T-cell (primary cell): ENCODE data around the gene TEX2. TPM values are rescaled to one million over a fixed set of nuclear protein-coding genes. Genes with fewer than 3 reads are reported as not detected.

Source experiments
- ATAC-seq, 4 experiments: fragments of 200-7000 bp in 3 of 4; fragments of 150-1000 bp in 1 of 4; cut with Tn5 transposase; replicated peaks in 1 of 4; 1 replicate in 3 of 4; 2 replicates in 1 of 4; pipeline ENCODE4 v1.10.0; 2021; ENCODE audit warnings: moderate library complexity in 3 of 4, mild to moderate bottlenecking in 2 of 4, moderate number of reproducible peaks in 1 of 4
- CTCF ChIA-PET, 2 donors: fragments of 300-600 bp; sonication (Branson Sonifier 250); formaldehyde crosslinking; loops; one replicate each; lab custom pipeline; 2022; ENCODE audit warnings: antibody characterized with exemption in 2 of 2; lab: Charles Lee
- POLR2A ChIA-PET, 2 donors: fragments of 300-600 bp; sonication (Branson Sonifier 250); formaldehyde crosslinking; loops; one replicate each; lab custom pipeline; 2022; ENCODE audit warnings: antibody characterized with exemption in 2 of 2; lab: Charles Lee
- DNase-seq, 35 experiments: peaks; one replicate each; pipeline versions ENCODE4 v3.0.0 to v3.0.0-alpha.2; 2013 to 2023
- H3K27ac ChIP-seq: one replicate; pipeline ENCODE4 v1.5.1; 2013; ENCODE audit warnings: low read length
- H3K27me3 ChIP-seq, 2 experiments: replicated peaks in 1 of 2; 1 replicate in 1 of 2; 2 replicates in 1 of 2; pipeline versions ENCODE4 v1.6.1 to v1.7.0; 2013; ENCODE audit warnings: low read length in 1 of 2, mixed read lengths in 1 of 2; ENCODE audit not compliant: control insufficient read depth in 2 of 2, insufficient read depth in 2 of 2; ENCODE audit errors: extremely low read depth in 1 of 2
- H3K36me3 ChIP-seq, 2 donors: 1 replicate in 1 of 2; 2 replicates in 1 of 2; pipeline versions ENCODE4 v1.6.1 to v1.7.0; 2013; ENCODE audit warnings: low read length in 1 of 2; ENCODE audit not compliant: control insufficient read depth in 2 of 2, insufficient read depth in 1 of 2; ENCODE audit errors: extremely low read depth in 1 of 2
- H3K4me1 ChIP-seq, 2 experiments: 1 replicate in 1 of 2; 2 replicates in 1 of 2; pipeline versions ENCODE4 v1.6.1 to v1.7.0; 2013; ENCODE audit warnings: low read length in 2 of 2, mixed read lengths in 1 of 2; ENCODE audit not compliant: insufficient read depth in 2 of 2, control insufficient read depth in 1 of 2; ENCODE audit errors: extremely low read depth in 1 of 2
- H3K4me3 ChIP-seq, 2 donors: 1 replicate in 1 of 2; 2 replicates in 1 of 2; pipeline versions ENCODE4 v1.5.1 to v1.7.0; 2013; ENCODE audit warnings: mild to moderate bottlenecking in 2 of 2, low read length in 1 of 2, moderate library complexity in 1 of 2; ENCODE audit not compliant: control insufficient read depth in 1 of 2; ENCODE audit errors: extremely low read depth in 1 of 2
- H3K9me3 ChIP-seq: 2 replicates; pipeline ENCODE4 v1.7.0; 2013
- H3K27ac Mint-ChIP-seq, 2 donors: one replicate each; pipeline ENCODE4 v1.8.0; 2020 to 2021; ENCODE audit warnings: mild to moderate bottlenecking in 2 of 2, mixed read lengths in 2 of 2
- H3K27me3 Mint-ChIP-seq, 2 donors: one replicate each; pipeline ENCODE4 v1.8.0; 2021 to 2022; ENCODE audit warnings: mixed read lengths in 2 of 2
- H3K36me3 Mint-ChIP-seq: one replicate; pipeline ENCODE4 v1.8.0; 2021; ENCODE audit warnings: mixed read lengths
- H3K4me1 Mint-ChIP-seq, 3 donors: one replicate each; pipeline ENCODE4 v1.8.0; 2020 to 2022; ENCODE audit warnings: mixed read lengths in 3 of 3, mild to moderate bottlenecking in 1 of 3
- H3K4me3 Mint-ChIP-seq, 3 donors: one replicate each; pipeline ENCODE4 v1.8.0; 2020 to 2022; ENCODE audit warnings: mild to moderate bottlenecking in 3 of 3, mixed read lengths in 3 of 3, moderate library complexity in 3 of 3
- H3K9me3 Mint-ChIP-seq, 3 donors: one replicate each; pipeline ENCODE4 v1.8.0; 2020 to 2022; ENCODE audit warnings: mixed read lengths in 3 of 3
- WGBS: methylation state at CpG from one replicate; pipeline ENCODE4 v1.1.5; 2013; ENCODE audit warnings: missing lambda C conversion rate; ENCODE audit not compliant: insufficient coverage; 5-methylcytosine and 5-hydroxymethylcytosine counted together
- total RNA-seq, 35 experiments: library from RNA in 6 of 35; stranded (reverse) in 6 of 35; fragments of 120-200 nt in 1 of 35; gene quantifications; one replicate each; pipeline versions ENCODE4 v1.2.1 to v1.2.4 and lab custom pipeline; 2013 to 2026

The TEX2 gene, protein sequence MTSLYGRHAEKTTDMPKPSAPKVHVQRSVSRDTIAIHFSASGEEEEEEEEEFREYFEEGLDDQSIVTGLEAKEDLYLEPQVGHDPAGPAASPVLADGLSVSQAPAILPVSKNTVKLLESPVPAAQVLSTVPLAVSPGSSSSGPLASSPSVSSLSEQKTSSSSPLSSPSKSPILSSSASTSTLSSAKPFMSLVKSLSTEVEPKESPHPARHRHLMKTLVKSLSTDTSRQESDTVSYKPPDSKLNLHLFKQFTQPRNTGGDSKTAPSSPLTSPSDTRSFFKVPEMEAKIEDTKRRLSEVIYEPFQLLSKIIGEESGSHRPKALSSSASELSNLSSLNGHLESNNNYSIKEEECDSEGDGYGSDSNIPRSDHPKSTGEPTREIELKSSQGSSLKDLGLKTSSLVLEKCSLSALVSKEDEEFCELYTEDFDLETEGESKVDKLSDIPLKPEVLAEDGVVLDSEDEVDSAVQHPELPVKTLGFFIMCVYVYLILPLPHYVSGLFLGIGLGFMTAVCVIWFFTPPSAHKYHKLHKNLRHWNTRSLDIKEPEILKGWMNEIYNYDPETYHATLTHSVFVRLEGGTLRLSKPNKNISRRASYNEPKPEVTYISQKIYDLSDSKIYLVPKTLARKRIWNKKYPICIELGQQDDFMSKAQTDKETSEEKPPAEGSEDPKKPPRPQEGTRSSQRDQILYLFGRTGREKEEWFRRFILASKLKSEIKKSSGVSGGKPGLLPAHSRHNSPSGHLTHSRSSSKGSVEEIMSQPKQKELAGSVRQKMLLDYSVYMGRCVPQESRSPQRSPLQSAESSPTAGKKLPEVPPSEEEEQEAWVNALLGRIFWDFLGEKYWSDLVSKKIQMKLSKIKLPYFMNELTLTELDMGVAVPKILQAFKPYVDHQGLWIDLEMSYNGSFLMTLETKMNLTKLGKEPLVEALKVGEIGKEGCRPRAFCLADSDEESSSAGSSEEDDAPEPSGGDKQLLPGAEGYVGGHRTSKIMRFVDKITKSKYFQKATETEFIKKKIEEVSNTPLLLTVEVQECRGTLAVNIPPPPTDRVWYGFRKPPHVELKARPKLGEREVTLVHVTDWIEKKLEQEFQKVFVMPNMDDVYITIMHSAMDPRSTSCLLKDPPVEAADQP
- total RNA-seq: 10 to 100 TPM; 12.5 to 16.4 (median 14.8) TPM
- 11.9 TPM for total RNA-seq (2013)
- total RNA-seq (lab: John Stamatoyannopoulos, UW): 16.6 to 61.2 (median 28.5) reads per million in 29 experiments

DNA sequence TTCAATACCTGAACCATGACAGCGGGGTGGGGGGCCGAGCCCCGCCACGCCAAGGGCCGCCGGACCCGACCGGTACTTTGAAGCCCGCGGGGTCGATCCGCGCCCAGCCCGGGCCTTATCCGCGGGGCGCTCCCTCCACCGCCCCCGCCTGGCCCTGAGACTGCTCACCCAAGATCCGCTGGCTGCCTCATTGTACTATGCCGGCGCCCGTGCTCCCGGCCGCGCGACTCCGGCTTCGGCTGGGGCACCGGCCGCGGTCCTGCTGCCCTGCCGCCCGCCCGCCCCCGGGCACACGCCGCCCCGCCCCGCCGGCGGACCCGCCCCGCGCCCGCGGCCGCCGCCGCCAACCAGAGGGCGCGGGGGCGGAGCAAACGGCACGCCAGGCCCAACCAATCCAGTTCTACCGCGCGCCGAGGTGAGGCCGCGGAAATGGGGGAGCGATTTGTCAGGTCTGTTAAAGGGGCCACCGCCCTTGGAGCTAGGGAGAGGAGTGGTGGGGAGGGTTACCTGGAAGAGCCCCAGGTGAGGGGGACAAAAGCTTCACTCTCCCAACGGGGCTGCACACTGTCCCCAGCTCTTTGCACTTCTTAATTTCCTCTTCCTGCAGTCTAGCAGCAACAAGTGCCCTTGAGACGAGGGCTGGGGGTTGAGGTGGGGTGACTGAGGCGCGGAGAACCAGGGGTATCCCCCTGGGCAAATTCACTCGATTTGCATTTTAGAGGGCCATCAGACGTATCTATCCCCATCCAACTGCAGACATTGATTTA, at the start of gene TEX2:
Gene TEX2 (minus strand): TSS at position 261 of the 767 bp plus-strand sequence. CDS start 49,043 bp downstream, outside the sequence.
- Mint-ChIP-seq H3K27me3 (peaks cover 0 to 6% of the 10 kb centered on the region in 2 donors), H3K9me3 (no peaks in the 10 kb centered on the region), H3K4me1 (peaks cover 34 to 42% (median 37%) of the 10 kb centered on the region in 3 donors), H3K36me3 (no peaks in the 10 kb centered on the region), H3K27ac (peak within 1 kb of the TSS; percentile 84 to 96), H3K4me3 (peak within 1 kb of the TSS; percentile 91 to 96 (median 93))
- ChIA-PET CTCF (interaction anchor here in 1 of 2 donors (0.8 to 0.9 kb wide), 2 partner anchors 14 to 243 kb away, joined by 3 read pairs; partner anchors contain the start of genes CEP95 and DDX5), POLR2A (interaction anchor here (0.6 to 0.7 kb wide), 2 partner anchors 24 to 199 kb away, joined by 3 read pairs; no protein-coding TSS in a partner anchor)
- H3K9me3 ChIP-seq: no peaks in the 10 kb centered on the region
- under 1% methylated on average over 63 of the region's 69 CpGs for WGBS
- H3K27ac ChIP-seq: peak within 1 kb of the TSS; percentile 67
- H3K4me3 ChIP-seq: peak within 1 kb of the TSS; percentile 76 to 82
- no peaks in the 10 kb centered on the region for H3K36me3 ChIP-seq
- peaks cover 15 to 23% of the 10 kb centered on the region in 2 experiments for H3K4me1 ChIP-seq
- peaks cover 0 to 13% of the 10 kb centered on the region in 2 experiments for H3K27me3 ChIP-seq
- DNase-seq (peak; percentile 75 to 92 (median 84)), ATAC-seq (peak; percentile 87 to 96 (median 92))

DNA sequence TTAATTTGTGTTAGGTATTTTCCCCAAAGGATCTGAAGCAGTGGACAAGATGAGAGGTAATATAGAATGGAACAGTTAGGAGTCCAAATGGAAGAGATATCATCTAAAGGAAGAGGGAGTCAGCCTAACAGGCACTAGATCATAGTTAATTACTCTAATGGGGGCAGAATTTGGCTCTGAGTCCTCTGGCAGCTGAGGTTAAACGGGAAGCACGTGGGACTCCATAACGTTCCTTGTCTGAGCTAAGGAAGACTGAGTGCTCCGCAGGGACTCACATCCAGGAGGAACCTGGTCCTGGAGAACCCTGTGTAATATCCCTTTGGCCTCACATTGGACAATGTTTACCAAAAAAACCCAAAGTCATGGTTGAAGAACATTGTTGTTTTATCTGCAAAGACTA, 46.6 kb upstream of the TEX2 start:
- DNase-seq (no peak), ATAC-seq (no peak)
- H3K4me3 Mint-ChIP-seq: no peak overlapping the region
- H3K9me3 Mint-ChIP-seq: no peaks in the 10 kb centered on the region
- no peaks in the 10 kb centered on the region for H3K4me1 ChIP-seq
- no peaks in the 10 kb centered on the region for H3K36me3 Mint-ChIP-seq
- H3K4me3 ChIP-seq: no peak overlapping the region
- no peak overlapping the region for H3K27ac Mint-ChIP-seq
- 96% methylated on average over 4 of the region's 4 CpGs for WGBS
- POLR2A ChIA-PET: no interaction called here
- peaks cover 0 to 6% of the 10 kb centered on the region in 2 experiments for H3K27me3 ChIP-seq
- CTCF ChIA-PET: interaction anchor here (0.6 to 1.4 kb wide), 3 partner anchors 10 to 110 kb away, joined by 3 to 7 read pairs (median 4); no protein-coding TSS in a partner anchor
- no peaks in the 10 kb centered on the region for H3K36me3 ChIP-seq
- H3K9me3 ChIP-seq: no peaks in the 10 kb centered on the region
- H3K27ac ChIP-seq: no peak overlapping the region
- H3K4me1 Mint-ChIP-seq: peaks cover 0 to 2% (median 0%) of the 10 kb centered on the region in 3 donors
- H3K27me3 Mint-ChIP-seq: no peaks in the 10 kb centered on the region

DNA sequence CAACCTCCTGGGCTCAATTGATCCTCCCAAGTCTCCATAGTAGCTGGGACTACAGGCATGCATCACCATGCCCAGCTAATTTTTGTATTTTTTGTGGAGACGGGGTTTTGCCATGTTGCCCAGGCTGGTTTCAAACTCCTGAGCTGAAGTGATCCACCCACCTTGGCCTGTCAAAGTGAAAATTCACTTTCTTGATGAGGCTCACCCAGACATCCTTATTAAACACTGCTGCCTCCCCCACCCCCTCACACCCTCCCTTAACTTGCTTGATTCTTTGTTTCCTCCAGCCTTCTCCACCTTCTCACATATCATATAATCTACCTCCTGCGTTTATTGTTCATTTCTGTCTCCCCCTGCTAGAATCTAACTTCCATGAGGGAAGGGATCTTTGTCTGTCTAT, 46.0 kb upstream of the TEX2 start:
- Mint-ChIP-seq H3K9me3 (no peaks in the 10 kb centered on the region), H3K27me3 (no peaks in the 10 kb centered on the region), H3K36me3 (no peaks in the 10 kb centered on the region), H3K4me3 (no peak overlapping the region), H3K4me1 (peaks cover 0 to 2% (median 0%) of the 10 kb centered on the region in 3 donors), H3K27ac (no peak overlapping the region)
- H3K36me3 ChIP-seq: no peaks in the 10 kb centered on the region
- ChIA-PET CTCF (interaction anchor here (0.5 to 1.4 kb wide), 4 partner anchors 9 to 242 kb away, joined by 3 to 7 read pairs (median 4); no protein-coding TSS in a partner anchor), POLR2A (no interaction called here)
- H3K4me1 ChIP-seq: no peaks in the 10 kb centered on the region
- no peaks in the 10 kb centered on the region for H3K9me3 ChIP-seq
- no CpG with 5 or more reads among the region's 2 CpGs for WGBS
- peaks cover 0 to 6% of the 10 kb centered on the region in 2 experiments for H3K27me3 ChIP-seq
- DNase-seq (no peak), ATAC-seq (no peak)
- H3K4me3 ChIP-seq: no peak overlapping the region
- no peak overlapping the region for H3K27ac ChIP-seq

DNA sequence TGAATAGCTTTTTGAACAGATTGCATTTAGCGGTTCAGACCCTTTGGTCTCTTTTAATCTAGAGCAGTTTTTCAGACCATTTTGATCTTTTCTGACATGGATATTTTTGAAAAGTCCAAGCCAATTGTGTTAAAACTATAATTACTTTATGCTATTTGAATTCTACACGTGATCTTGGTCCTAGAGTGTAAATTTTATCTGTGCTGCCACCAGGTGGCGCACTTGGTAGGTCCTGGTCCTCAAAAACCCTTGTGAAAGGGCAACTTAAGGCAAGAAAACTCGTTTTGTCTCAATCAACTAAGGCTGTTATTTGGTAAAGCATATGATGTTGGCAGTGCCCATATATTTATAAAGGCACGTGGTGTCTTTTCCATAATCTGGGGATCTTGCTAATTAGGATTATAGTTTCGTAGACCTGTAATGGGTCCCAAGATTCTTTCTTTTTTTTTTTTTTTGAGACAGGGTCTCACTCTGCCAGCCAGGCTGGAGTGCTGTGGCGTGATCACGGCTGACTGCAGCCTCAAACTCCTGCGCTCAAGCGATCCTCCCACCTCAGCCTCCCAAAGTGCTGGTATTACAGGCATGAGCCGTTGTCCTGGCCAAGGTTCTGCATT, 43.9 kb upstream of the TEX2 start:
- no peaks in the 10 kb centered on the region for H3K9me3 ChIP-seq
- WGBS: 0% methylated on average over 2 of the region's 11 CpGs
- H3K4me1 ChIP-seq: no peaks in the 10 kb centered on the region
- no peaks in the 10 kb centered on the region for H3K36me3 ChIP-seq
- no peak overlapping the region for H3K27ac Mint-ChIP-seq
- ATAC-seq: peak in 3 of 4 experiments; percentile 51 to 69 (median 55)
- no peaks in the 10 kb centered on the region for H3K9me3 Mint-ChIP-seq
- ChIA-PET POLR2A (no interaction called here), CTCF (interaction anchor here (0.7 to 1.1 kb wide), 4 partner anchors 112 to 336 kb away, joined by 3 to 5 read pairs (median 4); no protein-coding TSS in a partner anchor)
- H3K36me3 Mint-ChIP-seq: no peaks in the 10 kb centered on the region
- peak; percentile 32 to 86 (median 60) for DNase-seq
- no peak overlapping the region for H3K4me3 ChIP-seq
- H3K4me3 Mint-ChIP-seq: no peak overlapping the region
- H3K4me1 Mint-ChIP-seq: peaks cover 0 to 2% (median 0%) of the 10 kb centered on the region in 3 donors
- no peaks in the 10 kb centered on the region for H3K27me3 Mint-ChIP-seq
- H3K27ac ChIP-seq: no peak overlapping the region
- H3K27me3 ChIP-seq: peaks cover 0 to 3% of the 10 kb centered on the region in 2 experiments

DNA sequence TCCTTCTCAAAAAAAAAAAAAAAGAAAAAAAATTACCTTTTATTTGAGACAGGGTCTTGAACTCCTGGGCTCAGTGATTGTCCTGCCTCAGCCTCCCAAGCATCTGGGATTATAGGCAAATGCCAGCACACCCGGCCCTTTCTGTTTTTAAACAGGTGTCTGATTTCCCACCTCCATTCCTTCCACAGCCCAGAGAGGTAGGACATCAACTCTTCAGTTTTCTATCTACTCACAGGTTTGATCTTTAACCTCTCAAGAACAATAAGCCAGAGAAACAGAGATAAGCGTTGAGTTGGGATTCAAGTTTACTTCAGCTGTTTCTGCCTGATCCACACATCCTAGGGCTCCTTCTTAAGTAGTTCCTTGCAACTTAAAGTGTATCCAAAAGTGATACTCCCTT, 41.5 kb upstream of the TEX2 start:
- CTCF ChIA-PET: interaction anchor here (0.7 to 2.7 kb wide), 3 partner anchors 15 to 182 kb away, joined by 4 to 18 read pairs (median 5); no protein-coding TSS in a partner anchor
- H3K36me3 ChIP-seq: no peaks in the 10 kb centered on the region
- WGBS: 78% methylated on average over 1 of the region's 2 CpGs
- no peak overlapping the region for H3K4me3 ChIP-seq
- H3K9me3 ChIP-seq: no peaks in the 10 kb centered on the region
- no peak overlapping the region for H3K27ac ChIP-seq
- peaks cover 0 to 5% of the 10 kb centered on the region in 2 experiments for H3K27me3 ChIP-seq
- ATAC-seq (no peak), DNase-seq (no peak)
- Mint-ChIP-seq H3K36me3 (no peaks in the 10 kb centered on the region), H3K27me3 (peaks cover 0 to 2% of the 10 kb centered on the region in 2 donors), H3K27ac (no peak overlapping the region), H3K9me3 (no peaks in the 10 kb centered on the region), H3K4me1 (peaks cover 0 to 2% (median 0%) of the 10 kb centered on the region in 3 donors), H3K4me3 (no peak overlapping the region)
- POLR2A ChIA-PET: interaction anchor here in 1 of 2 donors (0.6 to 0.7 kb wide), 2 partner anchors 51 to 109 kb away, joined by 6 to 7 read pairs; no protein-coding TSS in a partner anchor
- H3K4me1 ChIP-seq: no peaks in the 10 kb centered on the region
